GM18858 (cell line): Measurements from ENCODE around the gene NPDC1.

ENCODE experiments used
- ATAC-seq: cut with Tn5 transposase; IDR thresholded peaks from one replicate; pipeline ENCODE4 v1.9.1; 2021; ENCODE audit not compliant: unreplicated experiment

NPDC1 gene

GRCh38 chr9:137046088-137046787 lies at the start of gene NPDC1:
Gene NPDC1 (minus strand): TSS chr9:137046177. CDS start chr9:137045989, 188 bp downstream.
- ATAC-seq: no peak

GRCh38 chr9:137089232-137089947 lies 43.4 kb upstream of the NPDC1 start:
- ATAC-seq: no peak

GRCh38 chr9:137088121-137088520 lies 42.1 kb upstream of the NPDC1 start:
- no peak for ATAC-seq

DNA sequence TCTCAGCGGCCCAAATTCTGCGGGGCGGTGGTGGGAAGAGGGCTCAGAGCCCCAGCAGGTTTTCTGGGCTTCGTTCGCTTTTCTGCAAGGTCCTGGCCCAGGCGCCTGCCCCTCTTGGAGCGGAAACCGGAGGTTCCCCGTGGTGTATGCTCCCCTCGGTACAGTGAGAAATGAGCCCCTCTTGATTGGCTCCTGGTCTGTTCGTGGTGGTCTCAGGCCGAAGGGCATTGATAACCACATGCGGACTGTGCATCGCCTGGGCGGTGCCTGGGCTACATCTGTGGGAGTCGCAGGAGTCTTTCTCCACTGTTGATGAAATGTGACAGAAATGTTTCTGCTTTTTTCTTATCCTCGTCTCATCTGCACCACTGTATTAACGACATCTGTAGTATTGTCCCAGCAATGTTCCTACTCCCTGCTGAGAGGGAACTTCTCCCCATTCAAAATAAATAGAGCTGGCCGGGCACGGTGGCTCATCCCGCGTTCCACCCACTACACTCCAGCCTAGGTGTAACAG lies 41.5 kb upstream of the NPDC1 start:
- no peak for ATAC-seq

DNA sequence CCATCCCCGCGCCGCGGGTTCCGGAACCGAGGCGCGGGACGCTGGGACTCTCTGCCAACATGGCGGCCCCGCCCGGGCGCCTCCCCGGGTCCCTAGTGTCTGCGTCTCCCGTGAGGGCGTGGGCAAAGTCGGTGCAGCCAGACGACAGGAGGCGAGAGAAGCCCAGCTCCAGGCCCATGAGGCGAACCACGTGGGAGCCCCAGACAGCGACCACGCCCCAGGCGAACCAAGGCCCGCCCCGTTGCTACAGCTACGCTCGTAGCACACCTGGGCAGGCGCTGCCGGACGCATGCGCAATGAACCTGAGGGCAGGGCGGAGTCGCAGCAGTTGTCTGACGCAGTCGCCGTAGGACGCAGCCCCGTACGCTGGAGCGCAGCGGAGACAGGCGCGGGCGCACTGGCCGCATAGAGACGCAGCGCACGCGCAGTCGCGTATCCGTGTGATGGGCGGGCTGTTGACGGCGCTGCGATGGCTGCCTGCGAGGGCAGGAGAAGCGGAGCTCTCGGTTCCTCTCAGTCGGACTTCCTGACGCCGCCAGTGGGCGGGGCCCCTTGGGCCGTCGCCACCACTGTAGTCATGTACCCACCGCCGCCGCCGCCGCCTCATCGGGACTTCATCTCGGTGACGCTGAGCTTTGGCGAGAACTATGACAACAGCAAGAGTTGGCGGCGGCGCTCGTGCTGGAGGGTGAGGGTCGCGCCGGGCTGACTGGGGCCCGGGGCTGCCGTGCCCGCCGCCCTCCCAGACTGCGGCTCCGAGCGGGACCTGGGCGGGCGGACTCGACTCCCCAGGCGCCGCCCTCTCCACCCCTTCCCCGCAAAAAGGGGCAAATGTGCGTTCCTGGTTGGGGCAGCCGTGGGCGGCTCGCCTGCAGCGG lies 40.8 kb upstream of the NPDC1 start, which contains the start of gene MAN1B1:
TSS of gene MAN1B1 (plus strand) at position 455 of the 878 bp plus-strand sequence. CDS start at position 470, 15 bp downstream.
- peak; percentile 76 for ATAC-seq

DNA sequence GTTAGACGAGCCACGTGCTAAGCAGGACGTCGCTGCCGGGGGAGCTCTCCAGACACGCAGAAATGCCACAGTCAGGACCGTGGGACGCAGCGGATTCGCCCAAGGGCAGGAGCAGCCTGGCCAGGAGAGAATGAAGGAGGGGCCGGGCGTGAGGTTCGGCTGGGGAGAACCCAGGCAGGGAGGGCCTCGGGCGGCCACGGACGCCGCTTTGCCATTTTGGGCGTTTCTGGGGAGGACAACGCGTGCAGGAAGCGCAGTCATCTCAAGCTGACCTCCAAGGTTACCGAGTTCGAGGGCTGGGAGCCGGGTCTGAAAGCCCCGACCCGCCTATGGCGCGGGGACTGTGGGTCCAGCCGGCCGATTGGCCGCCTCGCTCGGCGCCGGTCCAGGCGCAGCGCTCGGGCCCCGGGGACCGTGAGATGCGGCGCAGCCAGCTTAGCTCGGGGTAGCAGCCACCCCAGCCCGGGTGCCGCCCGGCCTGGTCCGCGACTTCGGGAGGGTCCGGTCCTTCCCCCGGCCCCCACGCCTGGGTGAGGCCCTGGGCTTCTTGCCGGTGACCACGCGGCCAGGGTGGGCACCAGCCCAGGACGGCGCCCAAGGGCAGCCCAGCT lies 40.0 kb upstream of the NPDC1 start:
- no peak for ATAC-seq

DNA sequence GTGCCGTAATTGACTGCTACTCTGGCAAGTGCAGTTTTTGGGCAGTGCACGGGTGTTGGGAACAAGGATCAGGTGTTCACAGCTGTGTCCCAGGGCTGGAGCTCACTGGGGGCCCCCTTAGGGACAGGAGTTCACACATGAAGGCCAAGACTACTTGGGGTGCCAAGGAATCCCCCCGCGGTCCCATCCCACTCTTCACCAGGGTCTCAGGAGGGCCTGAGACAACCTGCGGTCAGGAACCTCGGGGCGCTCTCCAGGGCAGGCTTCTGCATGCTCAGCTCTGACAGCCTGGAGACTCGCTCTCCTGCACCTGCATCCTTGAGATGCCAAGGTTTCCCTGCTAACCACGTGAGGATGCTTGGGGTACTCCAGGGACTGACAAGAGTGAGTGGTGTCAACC lies 38.5 kb upstream of the NPDC1 start:
- no peak for ATAC-seq

DNA sequence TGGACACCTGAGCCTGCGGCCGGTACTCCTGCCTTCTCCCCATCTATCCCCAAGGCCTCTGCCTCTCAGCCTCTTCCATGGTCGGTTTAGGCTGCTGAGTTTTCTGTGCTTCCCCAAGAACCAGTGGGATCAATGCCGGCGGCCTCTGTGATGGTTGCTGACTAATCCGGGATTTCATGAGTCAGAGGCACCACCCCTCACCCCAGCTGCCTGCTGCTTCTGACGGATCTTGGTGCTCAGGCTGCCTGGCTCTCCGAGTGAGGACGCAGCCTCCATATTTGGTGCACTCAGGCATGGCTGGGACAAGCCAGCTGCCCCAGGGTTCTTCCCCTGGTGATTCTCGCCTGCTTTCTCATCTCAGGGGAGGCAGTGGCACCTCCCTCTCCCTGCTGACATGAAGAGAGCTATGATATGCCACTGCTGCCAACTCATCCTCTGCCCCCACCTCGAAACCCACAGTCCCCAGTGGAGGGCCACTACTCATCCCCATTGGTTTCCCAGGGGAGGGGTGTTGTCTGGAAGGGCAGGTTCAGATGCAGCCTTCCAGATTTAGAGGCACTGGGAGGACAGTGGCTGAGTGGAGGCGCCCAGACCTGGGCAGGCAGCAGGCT lies 37.5 kb upstream of the NPDC1 start:
- ATAC-seq: no peak

DNA sequence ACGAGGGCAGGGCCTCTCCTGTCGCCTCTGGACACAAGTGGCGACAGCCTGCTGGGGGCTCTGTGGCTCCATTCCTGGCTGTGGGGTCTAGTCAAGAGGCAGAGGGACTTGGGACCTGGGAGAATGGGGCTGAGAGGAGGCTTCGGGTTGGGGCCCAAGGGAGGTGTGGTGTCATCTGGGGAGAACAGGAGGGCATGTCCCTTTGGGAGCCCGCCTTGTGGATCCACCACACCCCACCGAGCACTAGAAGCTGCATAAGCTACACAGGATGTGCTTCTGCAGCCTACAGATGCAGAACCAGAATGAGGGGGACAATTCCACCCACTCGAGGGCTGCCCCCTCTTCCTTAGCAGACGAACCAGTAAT lies 36.9 kb upstream of the NPDC1 start:
- no peak for ATAC-seq

- ATAC-seq: no peak
Observed at GRCh38 chr9:137082222-137082924, 36.4 kb upstream of the NPDC1 start.

GRCh38 chr9:137080260-137081122 lies 34.5 kb upstream of the NPDC1 start:
- no peak for ATAC-seq

DNA sequence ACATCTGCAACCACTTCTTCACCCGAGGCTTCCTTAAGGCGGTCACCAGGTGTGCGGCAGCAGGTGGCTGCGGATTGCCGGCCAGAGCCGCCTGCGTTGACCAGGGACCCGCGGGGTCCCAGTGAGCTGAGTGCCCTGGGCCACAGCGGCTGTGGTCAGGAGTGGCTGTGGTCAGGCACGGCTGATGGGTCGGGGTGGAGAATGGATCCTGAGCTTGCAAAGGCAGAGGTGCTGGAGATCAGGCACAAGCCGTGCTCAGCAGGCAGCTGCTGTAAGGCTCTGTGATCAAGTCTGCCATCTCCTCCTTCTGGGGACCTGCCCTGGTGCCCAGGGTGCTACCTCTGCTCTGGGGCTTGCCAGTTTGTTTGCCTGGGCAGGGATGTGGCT lies 33.4 kb upstream of the NPDC1 start:
- no peak for ATAC-seq

GRCh38 chr9:137078701-137079400 lies 32.9 kb upstream of the NPDC1 start:
- ATAC-seq: no peak

GRCh38 chr9:137077758-137078693 lies 32.0 kb upstream of the NPDC1 start:
- no peak for ATAC-seq

GRCh38 chr9:137077010-137077747 lies 31.2 kb upstream of the NPDC1 start, which contains the start of gene UAP1L1:
Gene UAP1L1 (plus strand): TSS chr9:137077517. CDS start chr9:137077533, 16 bp downstream.
- no peak for ATAC-seq

DNA sequence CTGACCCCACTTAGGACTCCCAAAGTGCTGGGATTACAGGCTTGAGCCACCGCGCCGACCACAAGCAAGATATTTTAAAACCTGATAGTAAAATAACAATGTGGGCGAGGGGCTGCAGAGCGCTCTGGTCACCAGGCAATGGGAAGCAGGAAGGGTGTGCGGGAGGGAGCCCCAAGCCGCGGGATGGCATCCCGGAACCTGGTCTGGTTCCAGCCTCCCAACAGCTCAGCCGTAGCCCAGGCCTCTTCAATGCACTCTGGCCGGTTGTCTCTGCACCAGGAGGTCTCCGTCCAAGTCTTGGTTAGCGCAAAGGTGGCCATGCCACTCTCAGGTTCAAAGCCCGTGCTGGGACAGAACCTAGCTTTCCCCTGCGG lies 30.6 kb upstream of the NPDC1 start:
- no peak for ATAC-seq
